Hepatocyte (in vitro differentiated cells): ENCODE data around the gene ARHGEF37. TPM values are rescaled to one million over a fixed set of nuclear protein-coding genes. Genes with fewer than 3 reads are reported as not detected.

ENCODE experiments used
- DNase-seq: peaks from one replicate; pipeline ENCODE4 v3.0.0-alpha.2; 2016; ENCODE audit warnings: low spot score
- H2AFZ ChIP-seq: fragments of 200-600 bp; sonication (generic); 2 replicates; pipeline ENCODE4 v1.6.0; 2016; ENCODE audit warnings: antibody characterized with exemption, mild to moderate bottlenecking
- H3K27ac ChIP-seq: fragments of 200-600 bp; sonication (generic); 2 replicates; pipeline ENCODE4 v1.5.1; 2016; ENCODE audit warnings: mild to moderate bottlenecking
- H3K27me3 ChIP-seq: fragments of 200-600 bp; sonication (generic); 2 replicates; pipeline ENCODE4 v1.6.1; 2016
- H3K36me3 ChIP-seq: fragments of 200-600 bp; sonication (generic); replicated peaks from 2 replicates; pipeline ENCODE4 v1.5.1; 2016; ENCODE audit warnings: low read depth; ENCODE audit not compliant: insufficient read depth
- H3K4me1 ChIP-seq: fragments of 200-600 bp; sonication (generic); 2 replicates; pipeline ENCODE4 v1.5.1; 2016; ENCODE audit warnings: mild to moderate bottlenecking, moderate library complexity; ENCODE audit not compliant: insufficient read depth
- H3K4me2 ChIP-seq: fragments of 200-600 bp; sonication (generic); 2 replicates; pipeline ENCODE4 v1.6.0; 2016
- H3K4me3 ChIP-seq: fragments of 200-600 bp; sonication (generic); 2 replicates; pipeline ENCODE4 v1.5.1; 2016; ENCODE audit warnings: mild to moderate bottlenecking
- H3K79me2 ChIP-seq: fragments of 200-600 bp; sonication (generic); 2 replicates; pipeline ENCODE4 v1.6.0; 2017; ENCODE audit warnings: mild to moderate bottlenecking
- H3K9me2 ChIP-seq: fragments of 200-600 bp; sonication (generic); replicated peaks from 2 replicates; pipeline ENCODE4 v1.6.0; 2017; ENCODE audit warnings: mild to moderate bottlenecking; ENCODE audit not compliant: insufficient read depth
- H3K9me3 ChIP-seq: fragments of 200-600 bp; sonication (generic); 2 replicates; pipeline ENCODE4 v1.5.1; 2016; ENCODE audit warnings: low read depth, mild to moderate bottlenecking
- H4K20me1 ChIP-seq: fragments of 200-600 bp; sonication (generic); 2 replicates; pipeline ENCODE4 v1.6.0; 2016; ENCODE audit warnings: mild to moderate bottlenecking; ENCODE audit not compliant: insufficient read depth, poor library complexity, severe bottlenecking
- EZH2 ChIP-seq: fragments of 200-600 bp; sonication (generic); IDR thresholded peaks from 2 replicates; pipeline ENCODE4 v1.6.1; 2016; ENCODE audit warnings: antibody characterized with exemption, mild to moderate bottlenecking, borderline replicate concordance
- EZH2phosphoT487 ChIP-seq: fragments of 200-600 bp; sonication (generic); IDR thresholded peaks from one replicate; pipeline ENCODE4 v1.6.1; 2018; ENCODE audit warnings: antibody characterized with exemption, mild to moderate bottlenecking, low read depth, moderate library complexity; ENCODE audit not compliant: unreplicated experiment, severe bottlenecking
- WGBS: methylation state at CpG from one replicate; pipeline ENCODE4 v1.1.6; 2016; ENCODE audit warnings: low lambda C conversion rate; ENCODE audit errors: missing lambda C conversion rate; 5-methylcytosine and 5-hydroxymethylcytosine counted together
- polyA plus RNA-seq: library from polyadenylated mRNA; unstranded; fragments of >200 nt; fragmentation: Nextera tagmentation; extraction: Ambion mirVana; gene quantifications from 2 replicates; pipeline ENCODE4 v1.2.1, GENCODE V29; 2016
- total RNA-seq: library from RNA; depleted of rRNA; stranded (reverse); fragments of >200 nt; gene quantifications from 2 replicates; pipeline ENCODE4 v1.2.3, GENCODE V29; 2014
- TF ChIP-seq, protein P1 (sequence below): fragments of 200-600 bp; sonication (generic); IDR thresholded peaks from 2 replicates; pipeline ENCODE4 v1.5.1; 2016; ENCODE audit warnings: antibody characterized with exemption, mild to moderate bottlenecking; ENCODE audit not compliant: poor library complexity

ARHGEF37 gene
- total and polyA plus RNA-seq, 2 experiments from 2014 or later: 2.3 to 2.9 TPM

DNA sequence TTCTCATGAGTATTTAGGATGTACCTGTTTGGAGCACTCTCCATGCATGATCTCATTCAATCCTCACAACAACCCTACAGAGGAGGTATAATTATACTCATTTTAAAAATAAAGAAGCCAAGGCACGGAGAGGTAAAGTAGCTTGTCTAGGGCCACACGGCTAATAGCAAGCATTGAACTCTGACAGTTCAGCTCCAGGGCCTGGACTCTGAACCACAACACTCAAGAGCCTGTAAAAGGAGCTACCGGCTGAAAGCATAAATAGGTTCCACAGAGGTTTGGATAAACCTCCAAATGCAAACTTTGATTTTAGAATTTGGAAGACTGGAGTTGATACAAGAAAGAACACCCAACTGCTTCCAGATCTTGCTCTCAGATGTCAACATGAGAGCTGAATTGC, 41.2 kb downstream of the ARHGEF37 start:
- H3K4me1 ChIP-seq: no peaks in the 10 kb centered on the region
- H4K20me1 ChIP-seq: no peaks in the 10 kb centered on the region
- H3K9me3 ChIP-seq: no peaks in the 10 kb centered on the region
- no peak overlapping the region for H3K27ac ChIP-seq
- H3K27me3 ChIP-seq: no peaks in the 10 kb centered on the region
- H3K4me2 ChIP-seq: no peak overlapping the region
- H3K79me2 ChIP-seq: no peaks in the 10 kb centered on the region
- H2AFZ ChIP-seq: no peak overlapping the region
- H3K9me2 ChIP-seq: no peaks in the 10 kb centered on the region
- H3K36me3 ChIP-seq: no peaks in the 10 kb centered on the region
- no peak overlapping the region for H3K4me3 ChIP-seq
- TF ChIP-seq EZH2phosphoT487 (no peak), EZH2 (no peak)
- TF ChIP-seq, protein P1, sequence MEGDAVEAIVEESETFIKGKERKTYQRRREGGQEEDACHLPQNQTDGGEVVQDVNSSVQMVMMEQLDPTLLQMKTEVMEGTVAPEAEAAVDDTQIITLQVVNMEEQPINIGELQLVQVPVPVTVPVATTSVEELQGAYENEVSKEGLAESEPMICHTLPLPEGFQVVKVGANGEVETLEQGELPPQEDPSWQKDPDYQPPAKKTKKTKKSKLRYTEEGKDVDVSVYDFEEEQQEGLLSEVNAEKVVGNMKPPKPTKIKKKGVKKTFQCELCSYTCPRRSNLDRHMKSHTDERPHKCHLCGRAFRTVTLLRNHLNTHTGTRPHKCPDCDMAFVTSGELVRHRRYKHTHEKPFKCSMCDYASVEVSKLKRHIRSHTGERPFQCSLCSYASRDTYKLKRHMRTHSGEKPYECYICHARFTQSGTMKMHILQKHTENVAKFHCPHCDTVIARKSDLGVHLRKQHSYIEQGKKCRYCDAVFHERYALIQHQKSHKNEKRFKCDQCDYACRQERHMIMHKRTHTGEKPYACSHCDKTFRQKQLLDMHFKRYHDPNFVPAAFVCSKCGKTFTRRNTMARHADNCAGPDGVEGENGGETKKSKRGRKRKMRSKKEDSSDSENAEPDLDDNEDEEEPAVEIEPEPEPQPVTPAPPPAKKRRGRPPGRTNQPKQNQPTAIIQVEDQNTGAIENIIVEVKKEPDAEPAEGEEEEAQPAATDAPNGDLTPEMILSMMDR: no peak
- 86% methylated on average over 3 of the region's 3 CpGs for WGBS
- no peak for DNase-seq

DNA sequence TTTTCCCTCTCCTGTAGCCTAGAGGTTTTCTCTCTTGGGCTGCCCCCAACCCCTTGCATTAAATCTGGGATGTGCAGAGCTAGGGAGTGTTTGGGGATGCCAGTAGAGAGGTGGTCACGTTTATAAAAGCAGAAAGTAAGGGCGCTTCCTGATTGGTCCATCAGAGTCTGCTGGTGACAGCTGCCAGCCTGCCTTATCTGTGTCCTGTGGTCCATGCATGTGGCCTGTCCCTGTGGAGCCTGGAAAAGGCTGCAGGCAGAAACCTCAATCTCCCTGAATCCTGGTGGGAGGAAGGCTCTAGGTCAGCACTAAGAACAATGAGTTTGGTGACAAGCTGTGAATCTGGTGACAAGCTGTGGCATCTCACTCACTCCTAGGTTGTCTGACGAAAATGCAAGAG, 42.2 kb downstream of the ARHGEF37 start:
- Histone ChIP-seq H3K4me2 (no peak overlapping the region), H3K9me2 (no peaks in the 10 kb centered on the region), H2AFZ (no peak overlapping the region), H4K20me1 (no peaks in the 10 kb centered on the region), H3K27me3 (no peaks in the 10 kb centered on the region), H3K79me2 (no peaks in the 10 kb centered on the region), H3K36me3 (no peaks in the 10 kb centered on the region), H3K4me1 (no peaks in the 10 kb centered on the region), H3K4me3 (no peak overlapping the region), H3K9me3 (no peaks in the 10 kb centered on the region), H3K27ac (no peak overlapping the region)
- WGBS: 64% methylated on average over 3 of the region's 3 CpGs
- no peak for TF ChIP-seq EZH2phosphoT487
- no peak for TF ChIP-seq EZH2
- TF ChIP-seq, protein P1: no peak
- DNase-seq: no peak

DNA sequence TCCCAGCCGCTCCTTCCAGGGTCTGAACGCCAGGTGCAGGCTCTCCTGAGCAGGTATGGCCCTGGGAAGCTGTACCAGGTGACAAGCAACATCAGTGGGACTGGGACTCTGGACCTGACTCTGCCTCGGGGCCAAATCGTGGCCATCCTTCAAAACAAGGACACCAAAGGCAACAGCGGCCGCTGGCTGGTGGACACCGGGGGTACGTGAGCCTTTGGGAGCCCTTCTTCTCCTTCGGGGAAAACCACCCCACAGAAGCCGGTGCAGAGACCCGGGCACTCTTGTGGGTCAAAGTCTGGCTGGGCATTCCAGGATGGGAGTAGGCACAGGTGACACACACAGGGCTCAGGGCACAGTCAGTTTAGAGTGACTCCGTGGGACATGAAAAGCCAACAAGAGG, 45.8 kb downstream of the ARHGEF37 start:
- Histone ChIP-seq H3K27ac (no peak overlapping the region), H3K27me3 (no peaks in the 10 kb centered on the region), H4K20me1 (no peaks in the 10 kb centered on the region), H3K4me3 (no peak overlapping the region), H3K36me3 (no peaks in the 10 kb centered on the region), H3K4me2 (no peak overlapping the region), H3K4me1 (no peaks in the 10 kb centered on the region), H3K9me3 (no peaks in the 10 kb centered on the region), H2AFZ (no peak overlapping the region), H3K79me2 (no peaks in the 10 kb centered on the region), H3K9me2 (no peaks in the 10 kb centered on the region)
- TF ChIP-seq EZH2 (no peak), EZH2phosphoT487 (no peak)
- TF ChIP-seq, protein P1: no peak
- 93% methylated on average over 12 of the region's 12 CpGs for WGBS
- DNase-seq: no peak

DNA sequence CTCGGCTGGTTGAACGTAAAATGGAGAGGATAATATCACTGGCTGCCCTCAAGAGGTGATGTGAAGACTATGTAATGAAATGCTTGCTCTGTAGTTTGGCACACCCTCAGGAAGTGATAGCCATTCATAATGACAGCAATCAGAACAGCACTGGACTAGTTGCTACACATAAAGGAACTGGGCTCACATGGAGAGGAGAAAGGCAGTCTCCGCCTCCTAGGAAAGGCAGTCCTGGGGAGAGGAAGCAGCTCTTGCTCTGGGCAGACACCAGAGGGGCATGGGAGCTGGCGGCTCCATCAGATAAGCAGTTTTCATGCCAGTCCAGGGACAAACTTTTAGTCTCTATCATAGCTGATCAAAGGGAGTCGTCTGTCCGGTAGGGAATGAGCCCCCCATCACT, 46.9 kb downstream of the ARHGEF37 start:
- H3K9me3 ChIP-seq: no peaks in the 10 kb centered on the region
- H3K4me1 ChIP-seq: peaks cover 6% of the 10 kb centered on the region
- H3K4me2 ChIP-seq: no peak overlapping the region
- H3K9me2 ChIP-seq: no peaks in the 10 kb centered on the region
- no peaks in the 10 kb centered on the region for H3K36me3 ChIP-seq
- H4K20me1 ChIP-seq: no peaks in the 10 kb centered on the region
- 86% methylated on average over 6 of the region's 6 CpGs for WGBS
- no peak overlapping the region for H2AFZ ChIP-seq
- no peak overlapping the region for H3K27ac ChIP-seq
- TF ChIP-seq EZH2phosphoT487 (no peak), EZH2 (no peak)
- TF ChIP-seq, protein P1: no peak
- H3K27me3 ChIP-seq: no peaks in the 10 kb centered on the region
- H3K79me2 ChIP-seq: no peaks in the 10 kb centered on the region
- no peak for DNase-seq
- no peak overlapping the region for H3K4me3 ChIP-seq
